Measurements from ENCODE around the gene PTPA.
A peak's percentile ranks its signal among the peaks of the same experiment; 100 is the strongest.

PTPA gene

GRCh38 chr9:129111528-129112151 is 425 bp downstream of the PTPA start (continued):
- TF ChIP-seq ZNF701 (tag by site-specific recombination; IDR thresholded peaks at IDR 0.05) = no peak
- peak; percentile 98 for TF ChIP-seq PATZ1 (tag by site-specific recombination; IDR thresholded peaks at IDR 0.05)
- TF ChIP-seq HOXC10 (CRISPR knock-in tag; IDR thresholded peaks at IDR 0.05) = no peak
- no peak for TF ChIP-seq ZNF623 (tag by site-specific recombination; IDR thresholded peaks at IDR 0.05)
- TF ChIP-seq SCRT2 (tag by site-specific recombination; IDR thresholded peaks at IDR 0.05) = peak; percentile 11; the same call in 1 of the 2 replicates
- TF ChIP-seq ZNF521 (tag by site-specific recombination; IDR thresholded peaks at IDR 0.05) = no peak
- TF ChIP-seq KLF9 (tag by site-specific recombination; IDR thresholded peaks at IDR 0.05; ENCODE audit: low read depth) = peak; percentile 56; the same call in 1 of the 2 replicates
- no peak for TF ChIP-seq OVOL3 (tag by site-specific recombination; IDR thresholded peaks at IDR 0.05)
- TF ChIP-seq IKZF3 (tag by site-specific recombination; IDR thresholded peaks at IDR 0.05) = no peak
- TF ChIP-seq, protein P1, sequence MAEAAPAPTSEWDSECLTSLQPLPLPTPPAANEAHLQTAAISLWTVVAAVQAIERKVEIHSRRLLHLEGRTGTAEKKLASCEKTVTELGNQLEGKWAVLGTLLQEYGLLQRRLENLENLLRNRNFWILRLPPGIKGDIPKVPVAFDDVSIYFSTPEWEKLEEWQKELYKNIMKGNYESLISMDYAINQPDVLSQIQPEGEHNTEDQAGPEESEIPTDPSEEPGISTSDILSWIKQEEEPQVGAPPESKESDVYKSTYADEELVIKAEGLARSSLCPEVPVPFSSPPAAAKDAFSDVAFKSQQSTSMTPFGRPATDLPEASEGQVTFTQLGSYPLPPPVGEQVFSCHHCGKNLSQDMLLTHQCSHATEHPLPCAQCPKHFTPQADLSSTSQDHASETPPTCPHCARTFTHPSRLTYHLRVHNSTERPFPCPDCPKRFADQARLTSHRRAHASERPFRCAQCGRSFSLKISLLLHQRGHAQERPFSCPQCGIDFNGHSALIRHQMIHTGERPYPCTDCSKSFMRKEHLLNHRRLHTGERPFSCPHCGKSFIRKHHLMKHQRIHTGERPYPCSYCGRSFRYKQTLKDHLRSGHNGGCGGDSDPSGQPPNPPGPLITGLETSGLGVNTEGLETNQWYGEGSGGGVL (tag by site-specific recombination; IDR thresholded peaks at IDR 0.05) = peak; percentile 90
- TF ChIP-seq HOXD13 (CRISPR knock-in tag; IDR thresholded peaks at IDR 0.05; ENCODE audit: borderline replicate concordance) = no peak
- TF ChIP-seq, protein P2, sequence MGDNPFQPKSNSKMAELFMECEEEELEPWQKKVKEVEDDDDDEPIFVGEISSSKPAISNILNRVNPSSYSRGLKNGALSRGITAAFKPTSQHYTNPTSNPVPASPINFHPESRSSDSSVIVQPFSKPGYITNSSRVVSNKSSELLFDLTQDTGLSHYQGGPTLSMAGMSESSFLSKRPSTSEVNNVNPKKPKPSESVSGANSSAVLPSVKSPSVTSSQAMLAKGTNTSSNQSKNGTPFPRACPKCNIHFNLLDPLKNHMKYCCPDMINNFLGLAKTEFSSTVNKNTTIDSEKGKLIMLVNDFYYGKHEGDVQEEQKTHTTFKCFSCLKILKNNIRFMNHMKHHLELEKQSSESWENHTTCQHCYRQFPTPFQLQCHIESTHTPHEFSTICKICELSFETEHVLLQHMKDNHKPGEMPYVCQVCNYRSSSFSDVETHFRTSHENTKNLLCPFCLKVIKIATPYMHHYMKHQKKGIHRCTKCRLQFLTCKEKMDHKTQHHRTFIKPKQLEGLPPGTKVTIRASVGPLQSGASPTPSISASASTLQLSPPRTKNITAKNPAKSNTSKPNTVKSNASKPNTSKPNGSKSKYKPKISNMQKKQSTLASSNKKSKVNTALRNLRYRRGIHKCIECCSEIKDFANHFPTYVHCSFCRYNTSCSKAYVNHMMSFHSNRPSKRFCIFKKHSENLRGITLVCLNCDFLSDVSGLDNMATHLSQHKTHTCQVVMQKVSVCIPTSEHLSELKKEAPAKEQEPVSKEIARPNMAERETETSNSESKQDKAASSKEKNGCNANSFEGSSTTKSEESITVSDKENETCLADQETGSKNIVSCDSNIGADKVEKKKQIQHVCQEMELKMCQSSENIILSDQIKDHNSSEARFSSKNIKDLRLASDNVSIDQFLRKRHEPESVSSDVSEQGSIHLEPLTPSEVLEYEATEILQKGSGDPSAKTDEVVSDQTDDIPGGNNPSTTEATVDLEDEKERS (tag by site-specific recombination; IDR thresholded peaks at IDR 0.05) = no peak
- TF ChIP-seq SP3 (tag by site-specific recombination; IDR thresholded peaks at IDR 0.05) = peak; percentile 50
- no peak for TF ChIP-seq ZBTB44 (tag by site-specific recombination; IDR thresholded peaks at IDR 0.05)
- TF ChIP-seq KLF17 (tag by site-specific recombination; IDR thresholded peaks at IDR 0.05) = peak; percentile 78; the same call in 1 of the 2 replicates
- peak; percentile 83 for TF ChIP-seq ZXDB (tag by site-specific recombination; IDR thresholded peaks at IDR 0.05)
- 0 out of 2 replicates have a peak, but pooled peaks have one; percentile 9 for TF ChIP-seq ZBTB1 (tag by site-specific recombination; IDR thresholded peaks at IDR 0.05)
- TF ChIP-seq ZNF610 (tag by site-specific recombination; IDR thresholded peaks at IDR 0.05; ENCODE audit: borderline replicate concordance) = no peak
- no peak for TF ChIP-seq ZNF626 (tag by site-specific recombination; IDR thresholded peaks at IDR 0.05)
- peak; percentile 77; the same call in 1 of the 2 replicates for TF ChIP-seq ZNF341 (tag by site-specific recombination; IDR thresholded peaks at IDR 0.05; ENCODE audit: low read depth)
- 0 out of 2 replicates have a peak, but pooled peaks have one; percentile 8 for TF ChIP-seq OSR2 (tag by site-specific recombination; IDR thresholded peaks at IDR 0.05)
- TF ChIP-seq MZF1 (tag by site-specific recombination; IDR thresholded peaks at IDR 0.05; ENCODE audit: borderline replicate concordance) = peak; percentile 75; the same call in 1 of the 2 replicates
- no peak for TF ChIP-seq ZSCAN23 (tag by site-specific recombination; IDR thresholded peaks at IDR 0.05)
- TF ChIP-seq ZFP3 (tag by site-specific recombination; IDR thresholded peaks at IDR 0.05; ENCODE audit: low read depth) = no peak
- TF ChIP-seq ZNF214 (tag by site-specific recombination; IDR thresholded peaks at IDR 0.05; ENCODE audit: borderline replicate concordance) = no peak
- TF ChIP-seq, protein P3, sequence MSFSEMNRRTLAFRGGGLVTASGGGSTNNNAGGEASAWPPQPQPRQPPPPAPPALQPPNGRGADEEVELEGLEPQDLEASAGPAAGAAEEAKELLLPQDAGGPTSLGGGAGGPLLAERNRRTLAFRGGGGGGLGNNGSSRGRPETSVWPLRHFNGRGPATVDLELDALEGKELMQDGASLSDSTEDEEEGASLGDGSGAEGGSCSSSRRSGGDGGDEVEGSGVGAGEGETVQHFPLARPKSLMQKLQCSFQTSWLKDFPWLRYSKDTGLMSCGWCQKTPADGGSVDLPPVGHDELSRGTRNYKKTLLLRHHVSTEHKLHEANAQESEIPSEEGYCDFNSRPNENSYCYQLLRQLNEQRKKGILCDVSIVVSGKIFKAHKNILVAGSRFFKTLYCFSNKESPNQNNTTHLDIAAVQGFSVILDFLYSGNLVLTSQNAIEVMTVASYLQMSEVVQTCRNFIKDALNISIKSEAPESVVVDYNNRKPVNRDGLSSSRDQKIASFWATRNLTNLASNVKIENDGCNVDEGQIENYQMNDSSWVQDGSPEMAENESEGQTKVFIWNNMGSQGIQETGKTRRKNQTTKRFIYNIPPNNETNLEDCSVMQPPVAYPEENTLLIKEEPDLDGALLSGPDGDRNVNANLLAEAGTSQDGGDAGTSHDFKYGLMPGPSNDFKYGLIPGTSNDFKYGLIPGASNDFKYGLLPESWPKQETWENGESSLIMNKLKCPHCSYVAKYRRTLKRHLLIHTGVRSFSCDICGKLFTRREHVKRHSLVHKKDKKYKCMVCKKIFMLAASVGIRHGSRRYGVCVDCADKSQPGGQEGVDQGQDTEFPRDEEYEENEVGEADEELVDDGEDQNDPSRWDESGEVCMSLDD (tag by site-specific recombination; IDR thresholded peaks at IDR 0.05) = peak; percentile 89; the same call in 1 of the 2 replicates

Measured in HEK293 (cell line).